Osteocyte (in vitro differentiated cells): Measurements from ENCODE around the gene TMIGD3. TPM values are rescaled to one million over a fixed set of nuclear protein-coding genes. Genes with fewer than 3 reads are reported as not detected.

Experiments used
- DNase-seq: peaks from one replicate; pipeline ENCODE4 v3.0.0; 2021; ENCODE audit warnings: mixed read lengths; ENCODE audit not compliant: unreplicated experiment; ENCODE audit errors: extremely low spot score
- H3K27ac Mint-ChIP-seq: one replicate; pipeline ENCODE4 v1.8.0; 2021; ENCODE audit warnings: mild to moderate bottlenecking, mixed read lengths; ENCODE audit not compliant: unreplicated experiment
- H3K27me3 Mint-ChIP-seq: one replicate; pipeline ENCODE4 v1.8.0; 2021; ENCODE audit warnings: mixed read lengths; ENCODE audit not compliant: unreplicated experiment
- H3K36me3 Mint-ChIP-seq: one replicate; pipeline ENCODE4 v1.8.0; 2021; ENCODE audit warnings: mixed read lengths; ENCODE audit not compliant: unreplicated experiment
- H3K4me1 Mint-ChIP-seq: one replicate; pipeline ENCODE4 v1.8.0; 2021; ENCODE audit warnings: mixed read lengths; ENCODE audit not compliant: unreplicated experiment
- H3K4me3 Mint-ChIP-seq: one replicate; pipeline ENCODE4 v1.8.0; 2021; ENCODE audit warnings: mild to moderate bottlenecking, moderate library complexity, mixed read lengths; ENCODE audit not compliant: unreplicated experiment
- H3K9me3 Mint-ChIP-seq: one replicate; pipeline ENCODE4 v1.8.0; 2021; ENCODE audit warnings: mixed read lengths; ENCODE audit not compliant: unreplicated experiment
- total RNA-seq: library from RNA; stranded (reverse); gene quantifications from 2 replicates; pipeline ENCODE4 v1.2.1, GENCODE V29; 2021
- TF ChIP-seq, protein P1 (sequence below): fragments of 200-600 bp; sonication (generic); IDR thresholded peaks from 2 replicates; pipeline ENCODE4 v1.5.0; 2021; ENCODE audit warnings: antibody characterized with exemption, mild to moderate bottlenecking, moderate library complexity

The TMIGD3 gene
- total RNA-seq, 1 donor from 2014 or later = not detected

DNA sequence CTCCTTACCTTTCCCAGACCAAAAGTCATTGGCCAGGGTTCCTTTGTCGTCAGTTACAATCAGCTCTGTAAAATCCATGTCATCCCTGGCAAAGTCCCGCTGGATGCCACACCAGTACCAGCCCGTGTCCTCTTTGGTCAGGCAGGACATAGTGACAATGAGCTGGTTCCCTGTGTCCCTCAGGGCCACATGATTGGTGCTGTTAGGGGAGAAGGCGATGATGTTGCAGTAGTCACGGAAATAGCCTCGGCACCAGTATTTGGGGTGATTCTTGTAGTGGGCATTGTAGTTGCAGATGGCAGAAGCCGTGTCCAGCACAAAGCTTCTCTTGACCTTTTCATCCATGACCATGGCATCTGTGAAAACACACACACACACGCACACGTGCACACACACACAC is 14.8 kb downstream of the TMIGD3 start:
- no peak for DNase-seq
- Mint-ChIP-seq H3K36me3 (no peaks in the 10 kb centered on the region), H3K4me1 (peaks cover 12% of the 10 kb centered on the region), H3K27me3 (peaks cover 21% of the 10 kb centered on the region), H3K4me3 (no peak overlapping the region), H3K27ac (no peak overlapping the region), H3K9me3 (no peaks in the 10 kb centered on the region)
- TF ChIP-seq, protein P1, sequence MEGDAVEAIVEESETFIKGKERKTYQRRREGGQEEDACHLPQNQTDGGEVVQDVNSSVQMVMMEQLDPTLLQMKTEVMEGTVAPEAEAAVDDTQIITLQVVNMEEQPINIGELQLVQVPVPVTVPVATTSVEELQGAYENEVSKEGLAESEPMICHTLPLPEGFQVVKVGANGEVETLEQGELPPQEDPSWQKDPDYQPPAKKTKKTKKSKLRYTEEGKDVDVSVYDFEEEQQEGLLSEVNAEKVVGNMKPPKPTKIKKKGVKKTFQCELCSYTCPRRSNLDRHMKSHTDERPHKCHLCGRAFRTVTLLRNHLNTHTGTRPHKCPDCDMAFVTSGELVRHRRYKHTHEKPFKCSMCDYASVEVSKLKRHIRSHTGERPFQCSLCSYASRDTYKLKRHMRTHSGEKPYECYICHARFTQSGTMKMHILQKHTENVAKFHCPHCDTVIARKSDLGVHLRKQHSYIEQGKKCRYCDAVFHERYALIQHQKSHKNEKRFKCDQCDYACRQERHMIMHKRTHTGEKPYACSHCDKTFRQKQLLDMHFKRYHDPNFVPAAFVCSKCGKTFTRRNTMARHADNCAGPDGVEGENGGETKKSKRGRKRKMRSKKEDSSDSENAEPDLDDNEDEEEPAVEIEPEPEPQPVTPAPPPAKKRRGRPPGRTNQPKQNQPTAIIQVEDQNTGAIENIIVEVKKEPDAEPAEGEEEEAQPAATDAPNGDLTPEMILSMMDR = no peak

DNA sequence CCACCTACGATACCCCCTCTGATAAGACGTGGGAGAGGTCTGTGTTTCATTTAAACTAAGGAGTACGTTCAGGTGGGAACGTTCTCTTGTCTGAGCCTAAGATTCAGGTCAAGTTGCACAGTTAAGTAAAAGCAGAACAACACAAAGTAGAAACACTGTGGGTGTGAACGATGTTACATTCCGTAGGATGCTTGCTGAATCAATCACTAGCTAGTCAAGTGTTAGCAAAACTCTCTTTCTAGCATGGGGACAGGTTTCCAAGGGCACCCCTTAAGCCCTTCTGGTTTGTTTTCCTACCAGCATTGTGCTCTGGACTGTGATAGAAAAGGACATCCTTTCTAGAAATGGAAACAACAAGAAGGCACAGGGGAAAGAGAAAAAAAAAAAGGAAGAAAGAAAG is 16.3 kb downstream of the TMIGD3 start:
- Mint-ChIP-seq H3K27me3 (peaks cover 15% of the 10 kb centered on the region), H3K9me3 (no peaks in the 10 kb centered on the region), H3K36me3 (no peaks in the 10 kb centered on the region), H3K27ac (no peak overlapping the region), H3K4me3 (no peak overlapping the region), H3K4me1 (peaks cover 12% of the 10 kb centered on the region)
- peak; percentile 7 for DNase-seq
- TF ChIP-seq, protein P1 = no peak

DNA sequence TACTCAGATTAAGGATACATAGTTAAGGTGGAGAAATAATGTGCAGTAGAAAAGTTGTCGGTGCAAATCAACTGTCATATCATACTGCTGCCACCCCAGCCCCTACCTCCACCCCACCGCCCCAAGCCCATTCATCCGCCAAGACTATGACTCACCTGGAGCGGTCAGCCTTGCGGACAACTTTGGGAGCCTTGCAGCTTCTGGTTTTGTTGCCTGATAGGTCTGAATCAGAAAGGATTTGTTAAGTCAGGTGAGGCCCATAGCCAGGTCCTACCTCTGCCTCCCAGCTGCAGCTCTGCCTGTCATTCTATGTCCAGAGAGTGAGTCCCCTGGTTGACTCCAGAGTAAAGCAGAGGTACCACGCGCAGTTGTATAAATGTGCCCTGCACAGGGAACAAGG is 17.0 kb downstream of the TMIGD3 start:
- peaks cover 10% of the 10 kb centered on the region for H3K27me3 Mint-ChIP-seq
- no peaks in the 10 kb centered on the region for H3K36me3 Mint-ChIP-seq
- no peak overlapping the region for H3K4me3 Mint-ChIP-seq
- H3K4me1 Mint-ChIP-seq = peaks cover 12% of the 10 kb centered on the region
- no peak for DNase-seq
- TF ChIP-seq, protein P1 = no peak
- H3K27ac Mint-ChIP-seq = no peak overlapping the region
- H3K9me3 Mint-ChIP-seq = no peaks in the 10 kb centered on the region

DNA sequence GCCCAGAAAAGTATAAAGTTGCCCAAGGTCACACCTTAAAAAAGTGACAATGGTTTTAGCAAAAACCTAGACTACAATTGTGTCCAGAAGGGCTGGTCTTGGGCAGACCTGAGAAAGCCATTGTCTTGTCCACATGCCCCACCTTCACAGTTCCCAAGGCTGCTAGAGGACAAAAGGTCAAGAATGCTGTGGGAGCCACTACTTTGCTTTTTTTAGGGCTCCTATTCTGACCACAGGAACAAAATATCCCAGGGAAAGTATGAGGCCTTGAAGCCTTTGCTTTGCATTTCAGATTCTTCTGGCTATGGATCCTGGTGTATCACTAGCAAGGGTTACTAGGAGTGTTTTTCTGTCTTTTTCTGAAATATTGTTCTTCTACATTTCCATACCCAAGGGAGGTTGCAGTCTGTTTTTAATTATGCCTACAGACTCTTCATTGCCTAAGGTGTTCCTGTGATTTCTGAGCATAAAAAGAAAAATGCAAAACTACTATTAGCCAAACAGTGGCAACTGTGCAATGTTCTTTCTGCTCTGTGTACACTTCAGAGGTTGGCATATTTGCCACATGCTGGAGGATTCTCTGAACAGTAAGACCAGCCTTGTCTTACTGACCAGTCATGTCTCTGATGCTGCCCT is 18.9 kb downstream of the TMIGD3 start:
- H3K9me3 Mint-ChIP-seq = no peaks in the 10 kb centered on the region
- peaks cover 12% of the 10 kb centered on the region for H3K4me1 Mint-ChIP-seq
- H3K27ac Mint-ChIP-seq = peak overlapping the region; percentile 63
- H3K36me3 Mint-ChIP-seq = no peaks in the 10 kb centered on the region
- TF ChIP-seq, protein P1 = no peak
- H3K4me3 Mint-ChIP-seq = no peak overlapping the region
- peaks cover 5% of the 10 kb centered on the region for H3K27me3 Mint-ChIP-seq
- DNase-seq = no peak

DNA sequence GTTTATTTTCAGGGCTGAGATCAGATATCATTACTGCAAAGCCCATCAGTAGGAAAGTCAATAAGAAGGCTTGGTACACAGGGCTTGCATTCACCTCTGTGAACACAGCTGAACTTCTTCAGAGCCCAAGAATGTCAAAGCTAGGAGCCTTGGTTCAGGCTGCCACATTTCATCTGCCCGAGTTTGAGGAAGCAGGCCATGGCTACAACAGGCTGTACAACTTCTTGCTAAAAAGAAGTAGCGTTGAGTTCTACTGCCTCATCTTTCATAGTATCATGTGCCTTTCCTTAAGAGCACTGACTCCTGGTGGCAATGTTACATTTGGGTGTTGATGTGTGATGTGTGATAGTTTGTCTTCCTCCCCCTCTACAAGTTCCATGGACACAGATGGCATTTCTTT is 19.6 kb downstream of the TMIGD3 start:
- TF ChIP-seq, protein P1 = no peak

More for the DNA sequence above, 19.6 kb downstream of the TMIGD3 start:
- Mint-ChIP-seq H3K9me3 (no peaks in the 10 kb centered on the region), H3K4me1 (peaks cover 12% of the 10 kb centered on the region), H3K27me3 (peaks cover 5% of the 10 kb centered on the region), H3K36me3 (no peaks in the 10 kb centered on the region), H3K4me3 (no peak overlapping the region), H3K27ac (no peak overlapping the region)
- DNase-seq = no peak
